ENCODE data around the gene GLB1L.
A peak's percentile ranks its signal among the peaks of the same experiment; 100 is the strongest.

Gene GLB1L

GRCh38 chr2:219252570-219252899, 7.3 kb upstream of the GLB1L start:
- no peak for DNase-seq

- DNase-seq, result no peak
These were observed 6.8 kb upstream of the GLB1L start for GRCh38 chr2:219252084-219252483.

- DNase-seq, result no peak
These were observed 6.4 kb upstream of the GLB1L start for GRCh38 chr2:219251656-219252055.

DNA sequence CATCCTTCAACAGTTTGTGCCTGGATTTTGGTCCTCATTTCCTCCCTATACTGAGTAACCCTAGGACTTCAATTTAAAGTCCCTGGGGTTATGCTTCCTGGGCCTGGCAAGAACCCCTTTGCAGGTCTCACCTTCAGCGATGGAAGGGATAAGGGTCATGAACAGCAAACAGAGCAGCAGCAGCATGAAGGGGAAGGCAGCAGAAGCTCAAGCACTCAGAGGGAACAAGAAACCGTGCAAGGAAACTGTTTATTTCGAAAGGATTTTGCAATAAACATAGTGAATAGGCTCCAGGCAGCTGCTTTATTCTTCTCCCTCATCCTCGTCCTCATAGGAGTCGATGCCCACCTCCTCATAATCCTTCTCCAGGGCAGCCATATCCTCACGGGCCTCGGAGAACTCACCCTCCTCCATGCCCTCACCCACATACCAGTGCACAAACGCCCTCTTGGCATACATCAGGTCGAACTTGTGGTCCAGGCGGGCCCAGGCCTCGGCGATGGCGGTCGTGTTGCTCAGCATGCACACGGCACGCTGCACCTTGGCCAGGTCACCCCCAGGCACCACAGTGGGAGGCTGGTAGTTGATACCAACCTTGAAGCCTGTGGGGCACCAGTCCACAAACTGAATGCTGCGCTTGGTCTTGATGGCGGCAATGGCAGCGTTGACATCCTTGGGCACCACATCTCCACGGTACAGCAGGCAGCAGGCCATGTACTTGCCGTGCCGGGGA, 5.0 kb upstream of the GLB1L start:
- DNase-seq, result no peak

DNA sequence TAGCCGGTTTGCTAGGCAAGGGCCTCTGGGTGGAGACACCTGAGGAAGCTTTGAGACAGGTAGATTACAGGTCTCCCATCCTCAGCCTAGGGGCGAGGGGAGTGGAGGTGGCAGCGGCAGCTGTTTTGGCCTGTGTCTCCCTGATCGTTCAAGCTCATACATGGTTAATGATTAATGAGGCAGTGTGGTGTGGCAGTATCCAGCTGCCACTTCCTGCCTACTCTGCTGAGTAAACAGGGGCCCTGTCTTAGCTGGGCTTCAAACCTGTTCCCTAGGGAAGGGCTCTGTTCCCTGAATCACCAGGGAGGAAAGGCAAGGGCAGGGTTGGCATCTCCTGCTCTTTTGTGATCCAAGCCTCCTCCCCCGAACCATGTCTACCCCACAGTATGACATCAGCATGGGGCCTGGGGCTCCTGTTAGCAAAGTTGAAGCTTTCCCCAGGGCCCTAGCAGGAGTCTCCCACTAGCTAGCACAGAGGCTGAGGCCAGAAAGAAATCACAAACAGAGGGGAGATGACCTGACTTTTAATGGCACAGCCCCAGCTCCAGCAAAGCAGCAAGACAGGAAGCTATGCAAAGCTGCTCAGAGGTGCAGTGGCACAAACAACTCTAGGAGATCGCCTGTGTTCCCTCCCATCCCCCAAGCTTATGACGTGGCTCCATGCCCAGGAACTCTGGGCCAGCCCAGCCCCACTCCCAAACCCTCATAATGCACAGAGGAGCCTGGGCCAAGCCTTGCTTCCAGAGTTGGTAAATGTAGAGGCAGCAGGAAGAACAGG, 4.1 kb upstream of the GLB1L start:
- no peak for DNase-seq

DNA sequence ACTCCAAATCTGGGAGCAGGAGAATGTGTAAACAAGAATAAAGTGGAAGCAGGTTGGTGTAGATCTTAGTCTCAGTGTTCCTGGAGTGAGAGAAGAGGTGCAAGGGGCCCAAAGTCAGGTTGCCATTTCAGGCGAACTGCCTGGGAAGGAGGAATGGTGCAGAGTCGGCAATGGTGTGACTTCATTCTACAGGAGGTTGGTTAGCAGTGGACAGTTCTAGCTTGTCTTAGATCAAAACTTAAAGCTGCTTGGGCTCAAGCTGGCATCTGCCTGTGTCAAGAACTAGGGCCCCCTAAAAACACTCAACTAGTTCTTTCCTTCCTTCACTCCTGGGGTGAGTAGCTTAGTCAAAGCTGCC, 3.6 kb upstream of the GLB1L start:
- no peak for DNase-seq

DNA sequence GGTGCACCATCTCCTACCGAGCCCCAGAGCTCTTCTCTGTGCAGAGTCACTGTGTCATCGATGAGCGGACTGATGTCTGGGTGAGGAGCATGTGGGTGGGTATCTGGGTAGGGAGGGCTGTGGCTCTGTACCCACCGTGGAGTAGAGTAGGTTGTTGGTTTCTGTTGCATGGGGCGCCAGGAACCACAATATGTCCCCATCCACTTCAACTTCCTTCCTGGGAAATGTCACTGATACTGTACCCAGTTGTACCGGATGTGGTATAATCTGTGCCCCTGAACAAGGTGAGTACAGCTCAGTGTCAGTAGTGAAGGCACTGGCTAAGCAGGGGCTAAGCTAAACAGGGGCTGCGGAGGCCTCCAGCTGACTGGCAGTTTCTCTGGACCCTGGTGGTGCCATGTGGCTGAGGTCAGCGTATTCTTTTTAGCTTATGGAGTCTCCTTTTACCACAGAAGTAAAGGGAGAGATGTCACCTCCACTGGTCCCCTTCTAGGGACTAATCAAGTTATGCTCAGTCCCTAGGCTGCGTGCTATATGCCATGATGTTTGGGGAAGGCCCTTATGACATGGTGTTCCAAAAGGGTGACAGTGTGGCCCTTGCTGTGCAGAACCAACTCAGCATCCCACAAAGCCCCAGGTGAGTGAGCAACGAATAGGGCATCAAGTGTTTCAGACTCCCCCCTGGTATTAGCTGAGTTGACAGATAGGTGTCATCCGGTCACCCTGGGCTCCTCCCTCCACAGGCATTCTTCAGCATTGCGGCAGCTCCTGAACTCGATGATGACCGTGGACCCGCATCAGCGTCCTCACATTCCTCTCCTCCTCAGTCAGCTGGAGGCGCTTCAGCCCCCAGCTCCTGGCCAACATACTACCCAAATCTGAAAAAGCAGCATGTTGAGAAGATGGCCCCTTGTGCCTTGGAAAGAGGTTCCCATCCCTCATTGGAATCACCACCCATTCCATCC, 2.7 kb upstream of the GLB1L start:
- no peak for DNase-seq

DNA sequence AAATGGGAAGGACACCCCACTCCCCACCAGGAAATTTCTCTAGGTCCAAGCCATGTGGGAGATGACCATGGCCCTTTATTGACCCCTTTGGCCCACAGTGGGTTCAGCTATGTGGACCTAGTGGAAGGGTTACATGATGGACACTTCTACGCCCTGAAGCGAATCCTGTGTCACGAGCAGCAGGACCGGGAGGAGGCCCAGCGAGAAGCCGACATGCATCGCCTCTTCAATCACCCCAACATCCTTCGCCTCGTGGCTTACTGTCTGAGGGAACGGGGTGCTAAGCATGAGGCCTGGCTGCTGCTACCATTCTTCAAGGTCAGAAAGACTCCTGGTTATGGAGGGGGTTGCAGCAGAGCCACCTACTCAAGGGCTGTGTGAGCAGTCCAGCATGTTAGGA, 1.3 kb upstream of the GLB1L start:
- no peak for DNase-seq

GRCh38 chr2:219245899-219246230, 621 bp upstream of the GLB1L start:
- no peak for DNase-seq

DNA sequence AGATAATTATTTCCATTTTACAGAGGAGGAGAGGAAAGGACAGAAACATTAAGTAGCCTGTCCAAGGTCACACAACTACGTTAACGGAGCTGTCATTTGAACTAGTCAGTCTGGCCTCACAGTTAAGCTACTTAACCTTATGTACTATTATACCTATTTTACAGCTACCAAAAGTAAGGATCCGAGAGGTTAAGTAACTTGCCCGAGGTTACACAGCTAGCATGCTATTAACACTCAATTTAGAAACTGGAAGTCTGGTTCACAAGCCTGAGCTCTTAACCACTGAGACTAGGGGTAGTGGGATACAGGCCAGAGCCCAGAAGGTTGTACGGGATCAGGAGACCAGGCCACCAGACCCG, 476 bp downstream of the GLB1L start:
- DNase-seq, result no peak

DNA sequence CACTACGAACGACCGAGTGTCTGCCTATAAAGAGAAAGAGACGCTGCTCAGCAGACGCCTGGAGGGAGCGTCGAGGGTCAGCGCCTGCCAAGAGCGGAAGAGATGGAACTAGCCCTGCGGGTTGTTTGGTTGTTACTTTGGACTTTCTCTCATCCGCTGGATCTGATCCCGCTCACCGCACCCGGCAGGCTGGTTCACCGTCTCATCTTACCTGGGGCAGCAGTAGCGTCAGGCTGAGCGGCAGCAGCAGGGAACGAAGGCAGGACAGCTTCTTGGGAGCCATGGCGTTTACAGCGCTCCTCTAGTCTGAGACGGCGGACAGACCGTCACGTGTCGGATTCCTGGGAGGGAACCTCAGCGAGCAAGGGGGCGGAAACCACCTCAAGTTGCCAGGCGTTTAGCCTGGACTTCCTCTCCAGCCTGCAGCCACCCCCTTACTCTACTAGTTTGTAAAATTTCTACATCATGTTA, 1.9 kb downstream of the GLB1L start:
- no peak for DNase-seq

- no peak for DNase-seq
These were observed 10.9 kb downstream of the GLB1L start for GRCh38 chr2:219234331-219234730.

DNA sequence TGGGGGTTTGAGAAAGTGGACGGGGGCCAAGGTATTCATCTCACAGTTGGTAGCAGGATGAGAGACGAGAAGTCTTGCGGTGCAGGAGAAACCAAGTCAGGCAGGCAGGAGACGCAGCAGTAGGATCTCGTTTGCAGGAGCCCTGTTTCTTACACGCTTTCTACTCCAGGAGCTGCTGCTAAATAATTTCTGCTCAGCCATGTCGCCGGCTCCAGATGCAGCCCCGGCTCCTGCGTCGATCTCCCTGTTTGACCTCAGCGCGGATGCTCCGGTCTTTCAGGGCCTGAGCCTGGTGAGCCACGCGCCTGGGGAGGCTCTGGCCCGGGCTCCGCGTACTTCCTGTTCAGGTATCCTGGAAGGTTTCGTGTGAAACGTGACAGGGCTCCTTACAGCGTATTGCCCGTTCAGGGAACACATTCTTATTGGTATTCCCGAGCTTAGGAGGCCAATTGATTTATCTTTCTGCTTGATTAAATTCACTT, 15.1 kb downstream of the GLB1L start:
- no peak for DNase-seq

- DNase-seq, result peak; percentile 96
These were observed 15.8 kb downstream of the GLB1L start, which contains the start of the genes ANKZF1 and ATG9A for GRCh38 chr2:219229305-219230058. ANKZF1 (plus strand) TSS chr2:219229806; CDS start chr2:219230258, 452 bp downstream. ATG9A (minus strand) TSS chr2:219229636; CDS start chr2:219228024, 1,612 bp downstream.

DNA sequence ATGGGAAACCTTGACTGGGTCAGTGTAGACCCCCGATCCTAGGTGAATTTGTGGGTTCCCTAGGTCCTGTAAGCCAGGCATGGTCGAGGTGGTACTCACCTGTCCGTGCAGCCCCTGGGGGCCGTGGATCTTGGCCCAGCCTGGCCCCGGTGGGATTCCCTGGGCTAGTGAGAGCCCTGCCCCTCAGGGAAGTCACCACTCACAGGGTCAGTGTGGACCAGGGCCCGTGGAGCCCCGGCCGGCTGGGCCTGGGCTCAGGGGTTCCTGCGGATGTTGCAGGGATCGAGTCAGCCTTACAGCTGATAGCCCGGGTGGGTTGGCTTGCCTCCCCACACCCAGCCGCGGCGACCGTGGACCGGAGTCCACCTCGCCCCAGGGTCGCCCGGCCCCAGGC, 16.3 kb downstream of the GLB1L start:
- DNase-seq, result no peak

DNA sequence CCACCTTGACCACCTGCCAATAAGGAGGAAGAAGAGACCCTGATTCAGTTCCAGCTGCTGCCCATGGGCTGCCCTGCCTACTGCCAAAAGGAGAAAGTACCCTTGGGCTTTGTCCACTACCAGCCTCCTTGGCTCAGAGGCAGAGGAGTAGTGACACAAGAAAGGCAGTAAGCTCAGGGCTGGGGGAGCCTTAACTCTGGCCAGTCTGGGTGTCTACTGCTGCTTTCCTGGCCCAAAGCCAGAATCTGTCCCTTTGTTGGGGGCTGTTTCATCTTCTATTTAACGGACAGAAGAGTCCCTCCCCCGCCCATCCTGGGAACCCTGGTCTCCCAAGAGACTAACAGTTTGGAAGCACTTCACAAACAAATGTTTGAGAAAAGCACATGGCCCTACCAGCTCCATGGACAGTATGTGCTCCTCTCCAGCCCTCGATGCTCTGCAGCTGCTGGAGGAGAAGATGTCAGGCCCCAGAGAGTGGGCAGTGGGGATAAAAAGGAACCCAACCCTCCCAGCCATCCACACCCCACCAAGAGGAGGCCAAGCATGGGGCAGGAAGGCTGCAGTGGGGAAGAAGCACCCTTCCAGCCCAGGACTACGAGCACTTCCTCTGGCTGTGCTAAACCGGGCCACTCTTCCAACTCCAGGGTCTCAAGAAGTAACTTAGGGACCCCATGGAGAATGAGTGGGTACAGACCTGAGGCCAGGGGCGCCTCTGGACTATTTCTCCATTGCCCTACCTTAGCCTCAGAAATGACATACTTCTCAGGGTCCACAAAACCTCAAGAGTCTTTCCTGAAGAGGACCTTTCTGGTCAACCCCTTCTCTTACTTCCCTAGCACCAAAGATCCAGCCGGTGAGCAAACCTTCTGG, 17.0 kb downstream of the GLB1L start:
- no peak for DNase-seq

GRCh38 chr2:219225350-219225749, 19.9 kb downstream of the GLB1L start:
- DNase-seq, result no peak

GRCh38 chr2:219223831-219224610, 21.2 kb downstream of the GLB1L start:
- no peak for DNase-seq

DNA sequence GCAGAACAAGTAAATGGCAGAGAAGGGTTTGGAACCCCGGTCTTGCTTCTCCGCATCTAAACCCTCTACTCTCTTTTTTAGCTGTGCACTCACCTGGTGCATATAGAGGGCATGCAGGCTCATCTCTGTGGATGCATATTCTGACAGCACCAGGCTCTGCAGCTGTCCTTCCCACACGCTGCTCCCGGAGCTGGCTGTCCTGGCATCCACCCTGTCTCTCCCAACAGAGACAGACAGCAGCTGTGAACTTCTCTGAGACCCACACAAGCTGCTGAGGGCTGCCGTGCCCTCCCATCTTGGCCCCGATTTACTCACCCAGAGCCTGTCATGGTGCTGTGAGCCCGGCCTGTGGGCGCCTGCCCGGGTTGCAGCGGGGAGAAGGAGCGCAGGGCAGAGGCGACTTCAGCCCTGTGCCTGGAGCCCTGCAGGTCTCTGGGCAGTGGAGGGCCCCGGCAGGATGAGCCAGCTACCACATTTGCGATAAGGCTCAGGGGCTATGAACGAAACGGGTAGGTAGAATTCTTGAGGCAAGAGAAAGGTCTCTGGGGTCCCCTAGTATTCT, 23.2 kb downstream of the GLB1L start:
- DNase-seq, result no peak

DNA sequence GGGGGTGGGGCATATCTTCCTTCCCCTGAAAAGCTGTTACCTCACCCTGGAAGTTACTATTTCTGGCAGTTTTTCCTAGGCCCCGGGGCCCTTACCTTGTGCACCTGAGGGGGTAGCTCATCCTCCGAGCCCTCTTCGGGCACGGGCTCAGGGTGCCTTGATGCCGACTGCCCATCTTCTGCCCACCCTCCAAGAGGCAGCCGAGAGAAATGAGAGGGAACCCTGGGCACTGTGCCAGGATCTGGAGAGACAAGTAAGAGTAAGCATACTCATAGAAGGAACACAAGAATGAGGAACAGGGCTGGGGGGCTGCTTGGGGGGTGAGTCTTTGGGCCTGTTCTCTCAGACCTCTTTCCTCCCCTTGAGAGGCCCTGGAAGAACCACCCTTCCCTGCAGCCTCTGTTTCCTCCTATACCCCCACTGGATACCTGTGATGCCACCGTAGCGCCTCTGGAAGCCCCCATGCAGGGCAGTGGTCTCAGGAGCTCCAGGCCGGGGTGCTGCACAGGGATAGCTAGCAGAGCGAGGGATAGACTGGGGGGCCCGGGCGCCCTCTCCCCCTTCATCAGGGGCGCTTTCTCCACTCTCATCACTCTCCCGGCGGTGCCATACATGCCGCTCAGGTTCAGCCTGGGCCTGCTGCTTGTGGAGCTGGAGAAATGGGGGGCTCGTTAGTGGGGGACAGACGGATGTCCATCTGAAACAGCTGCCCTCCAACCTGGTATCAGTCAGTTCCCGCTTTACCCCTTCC, 24.4 kb downstream of the GLB1L start:
- DNase-seq, result no peak
